ENCODE measurements around the gene FILIP1.

The FILIP1 gene

DNA sequence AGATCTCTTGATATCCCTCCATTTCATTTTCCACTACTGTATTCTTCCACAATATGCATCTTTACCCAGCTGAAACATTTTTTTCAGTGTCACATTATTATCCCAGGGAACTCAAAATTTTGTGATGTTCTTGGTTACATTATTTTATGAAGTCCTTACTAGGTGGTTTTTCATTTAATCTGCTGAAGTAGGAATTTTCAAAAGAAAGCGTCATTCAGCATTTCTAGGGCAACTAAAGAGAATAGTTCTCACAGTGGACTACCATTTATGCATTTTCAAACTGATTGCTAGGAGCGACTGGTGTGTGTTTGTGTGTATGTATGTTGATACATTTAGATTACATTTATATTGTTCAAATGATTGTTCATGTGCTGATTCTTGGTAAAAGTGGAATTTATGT lies 206.6 kb downstream of the FILIP1 start:
- TF ChIP-seq, protein P1, sequence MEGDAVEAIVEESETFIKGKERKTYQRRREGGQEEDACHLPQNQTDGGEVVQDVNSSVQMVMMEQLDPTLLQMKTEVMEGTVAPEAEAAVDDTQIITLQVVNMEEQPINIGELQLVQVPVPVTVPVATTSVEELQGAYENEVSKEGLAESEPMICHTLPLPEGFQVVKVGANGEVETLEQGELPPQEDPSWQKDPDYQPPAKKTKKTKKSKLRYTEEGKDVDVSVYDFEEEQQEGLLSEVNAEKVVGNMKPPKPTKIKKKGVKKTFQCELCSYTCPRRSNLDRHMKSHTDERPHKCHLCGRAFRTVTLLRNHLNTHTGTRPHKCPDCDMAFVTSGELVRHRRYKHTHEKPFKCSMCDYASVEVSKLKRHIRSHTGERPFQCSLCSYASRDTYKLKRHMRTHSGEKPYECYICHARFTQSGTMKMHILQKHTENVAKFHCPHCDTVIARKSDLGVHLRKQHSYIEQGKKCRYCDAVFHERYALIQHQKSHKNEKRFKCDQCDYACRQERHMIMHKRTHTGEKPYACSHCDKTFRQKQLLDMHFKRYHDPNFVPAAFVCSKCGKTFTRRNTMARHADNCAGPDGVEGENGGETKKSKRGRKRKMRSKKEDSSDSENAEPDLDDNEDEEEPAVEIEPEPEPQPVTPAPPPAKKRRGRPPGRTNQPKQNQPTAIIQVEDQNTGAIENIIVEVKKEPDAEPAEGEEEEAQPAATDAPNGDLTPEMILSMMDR (conservative IDR thresholded peaks at IDR 0.05; ENCODE audit: control insufficient read depth, insufficient read depth, low read depth, low read length) = no peak
- H3K4me3 ChIP-seq (ENCODE audit: control insufficient read depth, low read depth, low read length) = no peak overlapping the region
- DNase-seq (ENCODE audit: low read depth) = no peak

DNA sequence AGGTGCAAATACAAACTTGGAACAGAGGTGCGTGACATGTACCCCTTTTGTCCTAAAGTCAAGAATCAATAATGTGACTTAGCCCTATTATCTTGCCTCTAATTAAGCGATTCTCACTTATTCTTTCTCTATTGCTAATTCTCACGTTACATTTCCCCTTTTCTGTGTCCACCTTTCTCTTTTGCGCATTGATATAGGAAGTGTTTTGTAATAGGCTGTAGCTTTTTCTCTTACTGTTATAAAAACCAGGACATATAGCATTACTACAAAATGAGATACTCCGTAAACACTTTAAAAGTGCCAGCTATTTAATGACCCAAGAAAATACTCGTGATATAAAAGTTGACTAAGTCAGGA lies 208.3 kb downstream of the FILIP1 start:
- no peak for DNase-seq (ENCODE audit: low read depth)
- peak overlapping the region; percentile 93 for H3K4me3 ChIP-seq (ENCODE audit: control insufficient read depth, low read depth, low read length)
- TF ChIP-seq, protein P1 (conservative IDR thresholded peaks at IDR 0.05; ENCODE audit: control insufficient read depth, insufficient read depth, low read depth, low read length) = no peak

DNA sequence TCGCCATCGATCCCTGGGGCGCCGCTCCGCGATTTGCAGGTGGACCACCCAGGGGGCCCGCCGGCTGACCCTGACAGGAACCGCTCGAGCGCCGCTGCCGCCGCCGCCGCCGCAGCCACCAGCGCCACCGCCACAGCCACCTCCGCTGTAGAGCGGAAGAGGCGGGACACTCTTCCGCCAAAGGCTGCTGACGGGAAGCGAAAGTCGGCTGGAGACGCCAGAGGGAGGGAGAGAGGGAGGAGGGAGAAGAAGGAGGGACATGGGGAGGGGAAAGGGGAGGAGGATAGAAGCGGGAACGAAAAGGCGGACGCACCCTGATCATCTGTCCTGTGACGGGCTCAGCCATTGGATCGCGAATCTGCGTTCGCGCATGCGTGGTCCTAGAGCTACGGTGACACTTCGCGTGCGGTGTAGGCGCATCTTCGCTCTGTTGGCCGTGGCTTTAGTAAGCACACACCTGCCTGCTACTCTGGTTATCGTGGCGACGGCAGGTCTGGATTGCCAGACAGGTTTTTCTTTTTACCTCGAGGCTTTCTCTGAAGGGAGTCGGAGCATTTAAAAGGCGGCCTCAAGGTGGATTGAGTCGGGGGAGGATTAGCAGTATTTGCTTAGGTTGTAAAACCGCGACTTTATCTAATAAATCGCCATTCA lies 208.8 kb downstream of the FILIP1 start, which contains the start of gene TMEM30A:
TMEM30A (minus strand) TSS at position 161 of the 651 bp plus-strand sequence; CDS start at position 7, 154 bp downstream.
- TF ChIP-seq, protein P1 (conservative IDR thresholded peaks at IDR 0.05; ENCODE audit: control insufficient read depth, insufficient read depth, low read depth, low read length) = no peak
- peak within 1 kb of the TSS; percentile 93 for H3K4me3 ChIP-seq (ENCODE audit: control insufficient read depth, low read depth, low read length)
- peak; percentile 99 for DNase-seq (ENCODE audit: low read depth)

DNA sequence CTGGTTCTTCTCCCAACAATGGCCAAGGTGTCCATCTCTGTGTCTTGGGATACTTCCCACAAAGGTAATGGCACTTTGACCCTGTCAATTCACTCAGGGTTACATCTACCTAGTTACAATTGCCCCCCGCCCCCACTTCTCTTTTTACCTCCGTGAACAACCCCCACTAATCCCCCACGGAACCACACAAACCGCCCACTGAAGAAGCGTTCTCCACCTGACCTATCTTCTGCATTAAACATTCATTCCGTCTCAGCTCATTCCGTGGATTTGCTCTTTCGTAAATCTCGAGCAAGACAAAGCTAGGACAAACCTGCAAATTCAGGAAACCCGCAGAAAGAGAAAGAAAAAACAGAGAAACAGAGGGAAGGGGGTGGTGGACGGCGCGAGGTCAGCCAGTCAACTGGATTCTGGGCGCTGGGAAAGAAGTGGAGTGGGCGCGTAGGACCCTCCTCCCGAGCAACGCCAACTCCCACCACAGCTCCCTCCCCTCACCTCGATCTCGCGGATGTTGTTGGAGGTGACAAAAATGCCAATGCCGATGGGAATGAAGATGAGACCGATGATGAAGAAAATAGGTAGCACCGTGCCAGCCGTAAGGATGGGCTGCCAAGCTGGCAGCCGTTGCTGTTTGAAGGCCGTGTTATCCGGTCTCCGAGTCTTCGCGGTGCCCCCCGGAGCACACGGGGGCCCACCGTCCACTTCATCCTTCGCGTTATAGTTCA lies 209.5 kb downstream of the FILIP1 start:
- peak overlapping the region; percentile 93 for H3K4me3 ChIP-seq (ENCODE audit: control insufficient read depth, low read depth, low read length)
- DNase-seq (ENCODE audit: low read depth) = no peak
- TF ChIP-seq, protein P1 (conservative IDR thresholded peaks at IDR 0.05; ENCODE audit: control insufficient read depth, insufficient read depth, low read depth, low read length) = no peak

DNA sequence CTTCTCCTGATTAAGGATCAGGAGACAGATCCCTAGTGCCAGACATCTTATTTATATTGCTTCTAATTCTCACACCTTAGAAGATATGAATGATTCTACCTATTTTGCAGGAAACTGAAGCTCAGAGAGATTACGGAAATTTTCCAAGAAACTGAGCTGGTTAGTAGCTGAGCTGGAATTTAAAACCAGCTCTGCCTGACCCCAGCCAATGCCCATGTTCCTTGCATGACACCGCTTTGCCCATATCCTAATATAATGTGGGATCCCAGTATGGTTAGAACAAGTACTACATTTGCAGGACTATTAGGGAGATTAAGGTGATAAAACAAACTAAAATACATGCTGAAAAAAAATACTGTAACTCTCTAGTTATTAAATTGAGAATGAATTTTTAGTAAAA lies 210.9 kb downstream of the FILIP1 start:
- TF ChIP-seq, protein P1 (conservative IDR thresholded peaks at IDR 0.05; ENCODE audit: control insufficient read depth, insufficient read depth, low read depth, low read length) = no peak

DNA sequence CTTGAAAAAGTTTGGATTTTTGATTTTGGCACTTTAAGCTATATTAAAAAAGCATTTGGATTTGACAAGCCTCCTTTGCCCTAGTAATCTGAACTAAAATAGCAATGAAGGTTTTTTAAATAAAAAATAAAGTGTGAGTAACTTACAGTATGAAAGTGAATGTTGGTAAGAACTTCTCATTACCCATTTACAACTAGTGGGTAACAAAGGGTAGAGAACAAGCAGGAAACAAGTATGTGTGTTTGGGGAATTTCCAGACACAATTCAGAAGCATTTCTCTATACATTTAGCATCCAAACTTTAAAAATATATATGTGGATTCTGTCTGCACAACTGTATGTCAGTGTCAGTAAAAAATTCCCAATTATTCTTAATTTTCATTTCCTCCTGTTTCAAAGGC lies 211.9 kb downstream of the FILIP1 start:
- DNase-seq (ENCODE audit: low read depth) = no peak
- TF ChIP-seq, protein P1 (conservative IDR thresholded peaks at IDR 0.05; ENCODE audit: control insufficient read depth, insufficient read depth, low read depth, low read length) = no peak
- peak overlapping the region; percentile 93 for H3K4me3 ChIP-seq (ENCODE audit: control insufficient read depth, low read depth, low read length)

More for the DNA sequence above, 210.9 kb downstream of the FILIP1 start:
- H3K4me3 ChIP-seq (ENCODE audit: control insufficient read depth, low read depth, low read length) = peak overlapping the region; percentile 93
- DNase-seq (ENCODE audit: low read depth) = no peak
